Hepatocyte (in vitro differentiated cells): ENCODE data around the gene MAP4K1. TPM values are rescaled to one million over a fixed set of nuclear protein-coding genes. Genes with fewer than 3 reads are reported as not detected.
"Not testable (repeated sequence)": the region's sequence is repeated elsewhere in the genome, so short reads cannot be mapped to it uniquely, and the experiment has no call there.

Experiments
- DNase-seq: peaks from one replicate; pipeline ENCODE4 v3.0.0-alpha.2; 2016; ENCODE audit warnings: low spot score
- H2AFZ ChIP-seq: fragments of 200-600 bp; sonication (generic); 2 replicates; pipeline ENCODE4 v1.6.0; 2016; ENCODE audit warnings: antibody characterized with exemption, mild to moderate bottlenecking
- H3K27ac ChIP-seq: fragments of 200-600 bp; sonication (generic); 2 replicates; pipeline ENCODE4 v1.5.1; 2016; ENCODE audit warnings: mild to moderate bottlenecking
- H3K27me3 ChIP-seq: fragments of 200-600 bp; sonication (generic); 2 replicates; pipeline ENCODE4 v1.6.1; 2016
- H3K36me3 ChIP-seq: fragments of 200-600 bp; sonication (generic); replicated peaks from 2 replicates; pipeline ENCODE4 v1.5.1; 2016; ENCODE audit warnings: low read depth; ENCODE audit not compliant: insufficient read depth
- H3K4me1 ChIP-seq: fragments of 200-600 bp; sonication (generic); 2 replicates; pipeline ENCODE4 v1.5.1; 2016; ENCODE audit warnings: mild to moderate bottlenecking, moderate library complexity; ENCODE audit not compliant: insufficient read depth
- H3K4me2 ChIP-seq: fragments of 200-600 bp; sonication (generic); 2 replicates; pipeline ENCODE4 v1.6.0; 2016
- H3K4me3 ChIP-seq: fragments of 200-600 bp; sonication (generic); 2 replicates; pipeline ENCODE4 v1.5.1; 2016; ENCODE audit warnings: mild to moderate bottlenecking
- H3K79me2 ChIP-seq: fragments of 200-600 bp; sonication (generic); 2 replicates; pipeline ENCODE4 v1.6.0; 2017; ENCODE audit warnings: mild to moderate bottlenecking
- H3K9me2 ChIP-seq: fragments of 200-600 bp; sonication (generic); replicated peaks from 2 replicates; pipeline ENCODE4 v1.6.0; 2017; ENCODE audit warnings: mild to moderate bottlenecking; ENCODE audit not compliant: insufficient read depth
- H3K9me3 ChIP-seq: fragments of 200-600 bp; sonication (generic); 2 replicates; pipeline ENCODE4 v1.5.1; 2016; ENCODE audit warnings: low read depth, mild to moderate bottlenecking
- H4K20me1 ChIP-seq: fragments of 200-600 bp; sonication (generic); 2 replicates; pipeline ENCODE4 v1.6.0; 2016; ENCODE audit warnings: mild to moderate bottlenecking; ENCODE audit not compliant: insufficient read depth, poor library complexity, severe bottlenecking
- EZH2 ChIP-seq: fragments of 200-600 bp; sonication (generic); IDR thresholded peaks from 2 replicates; pipeline ENCODE4 v1.6.1; 2016; ENCODE audit warnings: antibody characterized with exemption, mild to moderate bottlenecking, borderline replicate concordance
- EZH2phosphoT487 ChIP-seq: fragments of 200-600 bp; sonication (generic); IDR thresholded peaks from one replicate; pipeline ENCODE4 v1.6.1; 2018; ENCODE audit warnings: antibody characterized with exemption, mild to moderate bottlenecking, low read depth, moderate library complexity; ENCODE audit not compliant: unreplicated experiment, severe bottlenecking
- WGBS: methylation state at CpG from one replicate; pipeline ENCODE4 v1.1.6; 2016; ENCODE audit warnings: low lambda C conversion rate; ENCODE audit errors: missing lambda C conversion rate; 5-methylcytosine and 5-hydroxymethylcytosine counted together
- polyA plus RNA-seq: library from polyadenylated mRNA; unstranded; fragments of >200 nt; fragmentation: Nextera tagmentation; extraction: Ambion mirVana; gene quantifications from 2 replicates; pipeline ENCODE4 v1.2.1, GENCODE V29; 2016
- total RNA-seq: library from RNA; depleted of rRNA; stranded (reverse); fragments of >200 nt; gene quantifications from 2 replicates; pipeline ENCODE4 v1.2.3, GENCODE V29; 2014
- TF ChIP-seq, protein P1 (sequence below): fragments of 200-600 bp; sonication (generic); IDR thresholded peaks from 2 replicates; pipeline ENCODE4 v1.5.1; 2016; ENCODE audit warnings: antibody characterized with exemption, mild to moderate bottlenecking; ENCODE audit not compliant: poor library complexity

Gene MAP4K1
- total and polyA plus RNA-seq, 2 experiments from 2014 or later = 0.57 to 2.6 TPM

DNA sequence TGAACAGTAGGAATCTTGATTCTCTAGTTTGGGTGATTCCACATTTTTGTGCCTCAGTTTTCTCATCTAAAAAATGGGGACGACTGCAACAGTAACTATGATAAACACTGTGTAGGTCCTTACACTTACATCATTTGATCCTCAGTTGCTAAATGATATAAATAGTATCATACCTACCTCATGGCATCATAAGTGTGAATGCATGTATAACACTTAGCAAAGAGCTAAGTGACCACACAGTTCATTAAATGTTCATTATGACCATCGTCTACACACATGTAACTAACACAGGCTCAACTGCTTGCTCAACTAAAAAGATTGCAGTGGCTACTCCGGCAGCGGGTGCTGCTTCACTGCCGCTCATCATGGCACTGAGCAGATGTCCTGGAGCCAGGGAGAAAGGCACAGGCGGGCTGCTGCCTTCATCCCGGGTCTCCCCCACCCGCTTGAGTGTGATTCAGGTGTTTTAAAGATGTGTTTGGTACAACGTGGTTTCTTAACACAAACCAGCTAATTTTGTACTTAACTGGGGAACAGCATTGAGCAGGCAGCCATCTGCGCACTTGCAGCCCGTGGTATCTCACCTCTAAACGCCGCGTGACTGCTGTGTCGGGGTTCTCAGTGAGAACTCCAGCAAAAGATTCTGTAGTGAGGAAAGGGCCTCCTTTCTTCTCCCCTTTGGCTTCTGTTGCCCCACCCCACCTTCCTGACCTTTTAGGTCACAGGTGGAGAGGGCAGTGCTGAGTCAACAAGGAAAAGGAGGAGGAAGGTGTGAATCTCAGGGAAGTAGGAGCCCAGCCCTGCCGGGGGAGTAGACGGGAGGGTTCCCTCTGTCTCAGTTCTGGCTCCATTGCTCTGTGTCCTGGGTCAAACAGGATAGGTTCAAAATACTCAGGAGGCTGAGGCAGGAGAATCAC lies 18.0 kb upstream of the MAP4K1 start:
- Histone ChIP-seq H2AFZ (no peak overlapping the region), H3K4me1 (peaks cover 3% of the 10 kb centered on the region), H3K27ac (peak overlapping the region; percentile 57), H3K4me3 (no peak overlapping the region), H3K9me2 (no peaks in the 10 kb centered on the region), H3K9me3 (no peaks in the 10 kb centered on the region), H3K27me3 (no peaks in the 10 kb centered on the region), H3K36me3 (no peaks in the 10 kb centered on the region), H3K79me2 (peaks cover 2% of the 10 kb centered on the region), H4K20me1 (no peaks in the 10 kb centered on the region), H3K4me2 (no peak overlapping the region)
- DNase-seq = no peak
- WGBS = 85% methylated on average over 17 of the region's 17 CpGs
- TF ChIP-seq EZH2 (no peak), EZH2phosphoT487 (no peak)
- TF ChIP-seq, protein P1, sequence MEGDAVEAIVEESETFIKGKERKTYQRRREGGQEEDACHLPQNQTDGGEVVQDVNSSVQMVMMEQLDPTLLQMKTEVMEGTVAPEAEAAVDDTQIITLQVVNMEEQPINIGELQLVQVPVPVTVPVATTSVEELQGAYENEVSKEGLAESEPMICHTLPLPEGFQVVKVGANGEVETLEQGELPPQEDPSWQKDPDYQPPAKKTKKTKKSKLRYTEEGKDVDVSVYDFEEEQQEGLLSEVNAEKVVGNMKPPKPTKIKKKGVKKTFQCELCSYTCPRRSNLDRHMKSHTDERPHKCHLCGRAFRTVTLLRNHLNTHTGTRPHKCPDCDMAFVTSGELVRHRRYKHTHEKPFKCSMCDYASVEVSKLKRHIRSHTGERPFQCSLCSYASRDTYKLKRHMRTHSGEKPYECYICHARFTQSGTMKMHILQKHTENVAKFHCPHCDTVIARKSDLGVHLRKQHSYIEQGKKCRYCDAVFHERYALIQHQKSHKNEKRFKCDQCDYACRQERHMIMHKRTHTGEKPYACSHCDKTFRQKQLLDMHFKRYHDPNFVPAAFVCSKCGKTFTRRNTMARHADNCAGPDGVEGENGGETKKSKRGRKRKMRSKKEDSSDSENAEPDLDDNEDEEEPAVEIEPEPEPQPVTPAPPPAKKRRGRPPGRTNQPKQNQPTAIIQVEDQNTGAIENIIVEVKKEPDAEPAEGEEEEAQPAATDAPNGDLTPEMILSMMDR = no peak

DNA sequence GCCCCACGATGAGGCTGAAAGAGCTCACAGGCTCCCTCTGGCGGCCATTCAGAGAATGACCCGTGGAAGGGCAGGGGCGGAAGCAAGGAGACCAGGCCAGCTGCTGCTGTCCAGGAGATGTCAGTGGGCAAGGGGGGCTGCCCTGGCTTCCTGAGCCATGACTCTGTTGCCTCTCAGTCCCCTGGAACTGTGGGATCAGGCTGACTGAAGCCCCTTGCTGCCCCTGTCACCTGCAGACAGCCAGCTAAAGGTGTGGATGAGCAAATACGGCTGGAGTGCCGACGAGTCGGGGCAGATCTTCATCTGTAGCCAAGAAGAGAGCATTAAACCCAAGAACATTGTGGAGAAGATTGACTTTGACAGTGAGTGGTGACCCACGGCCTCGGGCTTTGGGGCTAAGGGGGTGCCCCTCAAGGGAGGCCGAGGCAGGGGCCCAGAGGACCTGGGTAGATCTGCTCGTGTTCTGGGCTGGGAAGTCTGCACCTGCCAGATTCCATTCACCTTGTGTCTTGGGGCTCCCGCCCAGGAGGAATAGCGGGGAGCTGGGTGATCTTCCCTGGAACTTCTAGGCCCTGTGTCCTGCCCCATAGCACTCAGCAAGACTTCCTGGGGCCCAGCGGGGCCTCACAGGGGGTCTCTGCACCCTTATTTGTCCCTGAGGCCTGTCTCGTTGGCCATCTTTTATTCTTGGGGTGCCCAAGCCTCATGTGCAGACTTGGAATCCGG lies 17.2 kb upstream of the MAP4K1 start:
- H3K79me2 ChIP-seq = peaks cover 2% of the 10 kb centered on the region
- WGBS = 74% methylated on average over 17 of the region's 17 CpGs
- no peaks in the 10 kb centered on the region for H4K20me1 ChIP-seq
- DNase-seq = peak; percentile 76
- H3K4me2 ChIP-seq = no peak overlapping the region
- no peaks in the 10 kb centered on the region for H3K27me3 ChIP-seq
- H3K27ac ChIP-seq = peak overlapping the region; percentile 30
- H2AFZ ChIP-seq = no peak overlapping the region
- H3K36me3 ChIP-seq = no peaks in the 10 kb centered on the region
- H3K4me1 ChIP-seq = peaks cover 3% of the 10 kb centered on the region
- TF ChIP-seq, protein P1 = peak; percentile 86
- no peak for TF ChIP-seq EZH2phosphoT487
- no peak overlapping the region for H3K4me3 ChIP-seq
- no peaks in the 10 kb centered on the region for H3K9me2 ChIP-seq
- H3K9me3 ChIP-seq = no peaks in the 10 kb centered on the region

DNA sequence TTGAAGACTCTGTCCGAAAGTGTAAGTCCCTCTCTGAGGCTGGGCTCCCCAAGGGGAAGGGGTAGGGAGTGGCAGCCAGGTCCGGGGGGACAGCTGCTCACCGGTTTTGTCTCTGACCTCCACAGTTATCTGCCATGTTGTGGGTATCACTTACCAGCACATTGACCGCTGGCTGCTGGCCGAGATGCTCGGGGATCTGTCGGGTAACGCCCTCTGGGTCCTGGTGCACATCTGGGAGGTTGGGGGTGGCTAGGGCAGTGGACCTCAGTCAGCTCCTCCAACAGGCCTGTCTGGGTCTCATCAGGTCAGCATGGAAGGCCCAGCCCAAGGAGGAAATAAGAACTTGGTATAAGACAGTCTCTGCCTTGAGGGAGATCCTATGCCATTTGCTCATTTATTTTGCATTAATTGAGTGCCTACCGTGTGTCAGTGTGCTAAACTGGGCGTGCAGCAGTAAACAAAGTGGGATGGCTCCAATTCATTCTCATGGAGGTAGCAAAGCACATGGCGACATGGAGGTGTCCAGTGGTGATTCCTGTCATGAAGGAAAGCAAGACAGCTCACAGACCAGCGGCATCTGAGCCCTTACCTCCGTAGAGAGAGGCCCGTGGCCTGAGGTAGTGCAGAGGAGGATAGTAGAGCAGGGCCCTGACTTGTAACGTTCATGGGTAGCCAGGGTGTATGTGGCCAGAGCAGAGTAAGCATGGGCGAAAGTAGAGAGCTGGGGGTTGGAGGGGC lies 14.9 kb upstream of the MAP4K1 start:
- no peak overlapping the region for H2AFZ ChIP-seq
- H3K4me1 ChIP-seq = peaks cover 3% of the 10 kb centered on the region
- H3K36me3 ChIP-seq = no peaks in the 10 kb centered on the region
- H4K20me1 ChIP-seq = no peaks in the 10 kb centered on the region
- no peaks in the 10 kb centered on the region for H3K9me2 ChIP-seq
- H3K27ac ChIP-seq = peak overlapping the region; percentile 91
- no peaks in the 10 kb centered on the region for H3K27me3 ChIP-seq
- H3K4me3 ChIP-seq = no peak overlapping the region
- peaks cover 2% of the 10 kb centered on the region for H3K79me2 ChIP-seq
- no peak for TF ChIP-seq EZH2
- no peak for TF ChIP-seq EZH2phosphoT487
- TF ChIP-seq, protein P1 = no peak
- DNase-seq = no peak
- no peaks in the 10 kb centered on the region for H3K9me3 ChIP-seq
- 96% methylated on average over 16 of the region's 16 CpGs for WGBS
- H3K4me2 ChIP-seq = no peak overlapping the region

DNA sequence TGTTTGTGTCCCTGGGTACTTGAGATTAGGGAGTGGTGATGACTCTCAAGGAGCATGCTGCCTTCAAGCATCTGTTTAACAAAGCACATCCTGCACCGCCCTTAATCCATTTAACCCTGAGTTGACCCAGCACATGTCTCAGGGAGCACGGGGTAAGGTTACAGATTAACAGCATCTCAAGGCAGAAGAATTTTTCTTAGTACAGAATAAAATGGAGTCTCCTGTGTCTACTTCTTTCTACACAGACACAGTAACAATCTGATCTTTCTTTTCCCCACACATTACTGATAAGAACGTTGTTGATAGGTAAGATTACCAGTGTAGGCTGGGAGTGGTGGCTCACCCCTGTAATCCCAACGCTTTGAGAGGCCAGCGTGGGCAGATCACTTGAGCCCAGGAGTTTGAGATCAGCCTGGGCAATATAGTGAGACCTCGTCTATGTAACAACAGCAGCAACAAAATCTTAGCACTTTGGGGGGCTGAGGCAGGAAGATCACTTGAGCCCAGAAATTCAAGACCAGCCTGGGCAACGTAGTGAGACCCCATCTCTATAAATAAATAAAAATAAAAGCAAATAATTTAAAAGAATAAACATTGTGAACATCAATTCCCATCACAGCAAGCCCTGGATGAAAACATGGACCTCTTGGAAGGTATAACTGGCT lies 14.2 kb upstream of the MAP4K1 start:
- WGBS = 52% methylated on average over 7 of the region's 7 CpGs
- H3K36me3 ChIP-seq, DNase-seq, H3K4me1 ChIP-seq, H3K9me3 ChIP-seq, H2AFZ ChIP-seq, H3K4me2 ChIP-seq, H4K20me1 ChIP-seq, H3K4me3 ChIP-seq, H3K79me2 ChIP-seq, H3K27me3 ChIP-seq, H3K9me2 ChIP-seq: not testable (repeated sequence)
- peak overlapping the region; percentile 91 for H3K27ac ChIP-seq

DNA sequence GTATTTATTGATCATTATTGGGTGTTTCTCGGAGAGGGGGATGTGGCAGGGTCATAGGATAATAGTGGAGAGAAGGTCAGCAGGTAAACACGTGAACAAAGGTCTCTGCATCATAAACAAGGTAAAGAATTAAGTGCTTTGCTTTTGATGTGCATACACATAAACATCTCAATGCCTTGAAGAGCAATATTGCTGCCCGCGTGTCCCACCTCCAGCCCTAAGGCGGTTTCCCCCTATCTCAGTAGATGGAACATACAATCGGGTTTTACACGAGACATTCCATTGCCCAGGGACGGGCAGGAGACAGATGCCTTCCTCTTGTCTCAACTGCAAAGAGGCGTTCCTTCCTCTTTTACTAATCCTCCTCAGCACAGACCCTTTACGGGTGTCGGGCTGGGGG lies 13.5 kb upstream of the MAP4K1 start:
- not testable (repeated sequence) for H3K9me3 ChIP-seq, H3K36me3 ChIP-seq
- WGBS = 61% methylated on average over 11 of the region's 11 CpGs

More for the DNA sequence above, 13.5 kb upstream of the MAP4K1 start:
- H3K27me3 ChIP-seq, DNase-seq, H3K4me1 ChIP-seq, H3K79me2 ChIP-seq, H3K9me2 ChIP-seq, H4K20me1 ChIP-seq, H3K4me3 ChIP-seq, H3K4me2 ChIP-seq, H2AFZ ChIP-seq: not testable (repeated sequence)
- peak overlapping the region; percentile 81 for H3K27ac ChIP-seq
